Measurements from ENCODE around the gene PDGFRA. TPM values are rescaled to one million over a fixed set of nuclear protein-coding genes. Genes with fewer than 3 reads are reported as not detected.
"Not testable (repeated sequence)": the region's sequence is repeated elsewhere in the genome, so short reads cannot be mapped to it uniquely, and the experiment has no call there.

PDGFRA gene
- total RNA-seq, 1 donor, result 208 TPM

GRCh38 chr4:54234497-54235205 lies 5.6 kb downstream of the PDGFRA start:
- DNase-seq (ENCODE audit: low read depth), result peak; percentile 70
- TF ChIP-seq, protein P1, sequence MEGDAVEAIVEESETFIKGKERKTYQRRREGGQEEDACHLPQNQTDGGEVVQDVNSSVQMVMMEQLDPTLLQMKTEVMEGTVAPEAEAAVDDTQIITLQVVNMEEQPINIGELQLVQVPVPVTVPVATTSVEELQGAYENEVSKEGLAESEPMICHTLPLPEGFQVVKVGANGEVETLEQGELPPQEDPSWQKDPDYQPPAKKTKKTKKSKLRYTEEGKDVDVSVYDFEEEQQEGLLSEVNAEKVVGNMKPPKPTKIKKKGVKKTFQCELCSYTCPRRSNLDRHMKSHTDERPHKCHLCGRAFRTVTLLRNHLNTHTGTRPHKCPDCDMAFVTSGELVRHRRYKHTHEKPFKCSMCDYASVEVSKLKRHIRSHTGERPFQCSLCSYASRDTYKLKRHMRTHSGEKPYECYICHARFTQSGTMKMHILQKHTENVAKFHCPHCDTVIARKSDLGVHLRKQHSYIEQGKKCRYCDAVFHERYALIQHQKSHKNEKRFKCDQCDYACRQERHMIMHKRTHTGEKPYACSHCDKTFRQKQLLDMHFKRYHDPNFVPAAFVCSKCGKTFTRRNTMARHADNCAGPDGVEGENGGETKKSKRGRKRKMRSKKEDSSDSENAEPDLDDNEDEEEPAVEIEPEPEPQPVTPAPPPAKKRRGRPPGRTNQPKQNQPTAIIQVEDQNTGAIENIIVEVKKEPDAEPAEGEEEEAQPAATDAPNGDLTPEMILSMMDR (IDR thresholded peaks at IDR 0.05; ENCODE audit: insufficient read depth, low read depth, low read length), result no peak
- H3K4me3 ChIP-seq (ENCODE audit: low read depth, low read length), result peak overlapping the region; percentile 79

DNA sequence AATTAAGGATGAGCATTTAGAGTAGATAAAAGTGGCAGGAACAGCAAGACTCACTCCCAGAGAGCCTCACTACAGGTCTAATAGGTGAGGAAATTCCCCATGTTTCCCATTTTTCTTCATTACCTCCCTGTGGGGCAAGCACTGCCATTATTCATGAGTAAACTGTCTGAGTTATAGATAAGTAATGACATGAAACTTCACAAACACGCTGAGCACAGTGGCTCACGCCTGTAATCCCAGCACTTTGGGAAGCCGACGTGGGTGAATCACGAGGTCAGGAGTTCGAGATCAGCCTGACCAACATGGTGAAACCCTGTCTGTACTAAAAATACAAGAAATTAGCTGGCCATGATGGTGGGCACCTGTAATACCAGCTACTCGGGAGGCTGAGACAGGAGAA lies 7.2 kb downstream of the PDGFRA start:
- peak overlapping the region; percentile 79 for H3K4me3 ChIP-seq (ENCODE audit: low read depth, low read length)
- not testable (repeated sequence) for DNase-seq (ENCODE audit: low read depth)

- peak overlapping the region; percentile 25 for H3K4me3 ChIP-seq (ENCODE audit: low read depth, low read length)
- TF ChIP-seq, protein P1 (IDR thresholded peaks at IDR 0.05; ENCODE audit: insufficient read depth, low read depth, low read length), result no peak
- no peak for DNase-seq (ENCODE audit: low read depth)
Observed at GRCh38 chr4:54237770-54238169, 8.7 kb downstream of the PDGFRA start.

GRCh38 chr4:54238389-54238788 lies 9.3 kb downstream of the PDGFRA start:
- TF ChIP-seq, protein P1 (IDR thresholded peaks at IDR 0.05; ENCODE audit: insufficient read depth, low read depth, low read length), result no peak
- H3K4me3 ChIP-seq (ENCODE audit: low read depth, low read length), result no peak overlapping the region

DNA sequence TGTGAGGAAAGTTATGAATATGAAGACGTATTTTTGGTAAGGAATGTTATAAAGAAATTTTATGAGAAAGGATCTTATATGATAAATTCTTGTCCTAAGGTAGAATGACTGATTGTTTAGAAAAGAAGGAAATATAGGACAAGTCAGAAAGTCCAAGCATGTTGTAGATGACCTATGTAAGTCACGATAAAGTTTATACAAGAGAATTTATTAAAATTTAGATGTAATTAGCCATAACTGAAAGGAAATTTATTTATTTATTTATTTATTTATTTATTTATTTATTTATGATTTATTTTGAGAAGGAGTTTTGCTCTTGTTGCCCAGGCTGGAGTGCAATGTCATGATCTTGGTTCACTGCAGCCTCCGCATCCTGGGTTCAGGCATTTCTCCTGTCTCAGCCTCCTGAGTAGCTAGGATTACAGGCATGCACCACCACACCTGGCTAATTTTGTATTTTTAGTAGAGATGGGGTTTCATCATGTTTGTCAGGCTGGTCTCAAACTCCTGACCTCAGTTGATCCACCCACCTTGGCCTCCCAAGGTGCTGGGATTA lies 12.3 kb downstream of the PDGFRA start:
- not testable (repeated sequence) for H3K4me3 ChIP-seq (ENCODE audit: low read depth, low read length)
- peak; percentile 38 for DNase-seq (ENCODE audit: low read depth)

More at GRCh38 chr4:54238389-54238788, 9.3 kb downstream of the PDGFRA start:
- DNase-seq (ENCODE audit: low read depth), result no peak

- DNase-seq (ENCODE audit: low read depth); H3K4me3 ChIP-seq (ENCODE audit: low read depth, low read length): not testable (repeated sequence)
Observed at GRCh38 chr4:54243541-54243940, 14.4 kb downstream of the PDGFRA start.

- not testable (repeated sequence) for DNase-seq (ENCODE audit: low read depth); H3K4me3 ChIP-seq (ENCODE audit: low read depth, low read length)
Observed at GRCh38 chr4:54252312-54252711, 23.2 kb downstream of the PDGFRA start.

DNA sequence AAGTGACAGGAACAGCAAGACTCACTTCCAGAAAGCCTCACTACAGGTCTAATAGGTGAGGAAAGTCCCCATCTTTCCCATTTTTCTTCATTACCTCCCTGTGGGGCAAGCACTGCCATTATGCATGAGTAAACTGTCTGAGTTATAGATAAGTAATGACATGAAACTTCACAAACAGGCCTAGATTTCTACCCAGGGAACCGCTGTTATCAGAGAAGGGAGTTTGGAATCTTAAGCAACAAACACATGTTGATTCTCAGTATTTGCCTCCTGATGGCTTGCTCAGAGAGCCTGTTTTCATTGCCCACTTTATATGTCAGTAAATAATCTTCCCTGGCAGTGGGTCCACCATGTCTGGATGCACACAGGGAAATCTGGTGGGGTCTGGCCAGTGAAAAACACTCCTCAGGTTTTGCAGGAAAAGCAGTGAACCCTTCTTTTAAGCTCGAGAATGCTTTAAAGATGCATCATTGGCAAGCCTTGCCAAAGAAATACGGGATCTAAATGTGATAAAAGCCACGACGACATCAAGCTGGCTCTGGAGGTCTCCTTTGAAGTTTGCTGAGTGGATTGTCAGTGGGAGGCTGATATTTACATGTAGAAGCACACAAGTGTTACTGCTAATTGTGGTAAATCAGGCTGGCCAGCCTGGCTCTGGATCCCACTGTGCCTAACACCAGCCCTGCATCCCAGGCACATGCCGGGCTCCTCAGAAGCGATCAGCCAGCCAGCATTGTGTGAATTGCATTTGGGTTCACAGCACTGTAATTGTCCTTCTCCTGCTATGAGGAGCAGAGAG lies 25.2 kb downstream of the PDGFRA start:
- DNase-seq (ENCODE audit: low read depth), result peak; percentile 40
- TF ChIP-seq, protein P1 (IDR thresholded peaks at IDR 0.05; ENCODE audit: insufficient read depth, low read depth, low read length), result no peak
- no peak overlapping the region for H3K4me3 ChIP-seq (ENCODE audit: low read depth, low read length)

DNA sequence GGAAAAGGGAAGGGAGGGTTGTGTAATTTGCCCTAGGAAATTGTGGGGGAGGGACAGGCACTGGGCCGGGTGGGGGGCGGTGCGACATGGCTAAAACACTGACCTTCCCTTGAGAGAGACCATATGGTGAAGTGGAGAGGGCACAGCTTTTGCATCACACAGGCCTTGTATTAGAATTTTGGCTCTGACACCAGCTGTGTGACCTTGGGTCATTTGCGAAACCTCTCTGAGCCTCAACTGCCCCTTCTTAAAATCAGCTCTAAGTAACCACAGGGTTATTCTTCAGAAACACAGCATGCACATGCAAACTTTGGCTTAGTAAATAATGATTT lies 25.8 kb downstream of the PDGFRA start:
- peak; percentile 78 for DNase-seq (ENCODE audit: low read depth)
- TF ChIP-seq, protein P1 (IDR thresholded peaks at IDR 0.05; ENCODE audit: insufficient read depth, low read depth, low read length), result no peak

More for the DNA sequence above, 25.8 kb downstream of the PDGFRA start:
- no peak overlapping the region for H3K4me3 ChIP-seq (ENCODE audit: low read depth, low read length)

All from fibroblast of villous mesenchyme (primary cell).